Activated CD4-positive, alpha-beta T cell treated with anti-CD3 and anti-CD28 coated beads for 36 hours (primary cell): ENCODE measurements around the gene PTPRE. TPM values are rescaled to one million over a fixed set of nuclear protein-coding genes. Genes with fewer than 3 reads are reported as not detected.
A peak's percentile ranks its signal among the peaks of the same experiment; 100 is the strongest.

Experiments
- ATAC-seq: fragments of 200-7000 bp; cut with Tn5 transposase; one replicate; pipeline ENCODE4 v1.10.0; 2021; ENCODE audit warnings: mild to moderate bottlenecking, moderate library complexity
- CTCF ChIA-PET: fragments of 350-600 bp; sonication (Branson Sonifier 250); formaldehyde crosslinking; loops from one replicate; lab custom pipeline; 2021; ENCODE audit warnings: antibody characterized with exemption; lab: Charles Lee
- POLR2A ChIA-PET: fragments of 350-600 bp; sonication (Branson Sonifier 250); formaldehyde crosslinking; loops from one replicate; lab custom pipeline; 2021; ENCODE audit warnings: antibody characterized with exemption, inconsistent platforms; lab: Charles Lee
- DNase-seq: peaks from one replicate; pipeline ENCODE4 v3.0.0-alpha.2; 2020
- H3K27ac Mint-ChIP-seq: one replicate; pipeline ENCODE4 v1.8.0; 2021; ENCODE audit warnings: mixed read lengths
- H3K27me3 Mint-ChIP-seq: one replicate; pipeline ENCODE4 v1.8.0; 2021; ENCODE audit warnings: mixed read lengths
- H3K36me3 Mint-ChIP-seq: one replicate; pipeline ENCODE4 v1.8.0; 2021; ENCODE audit warnings: low read depth, mixed read lengths
- H3K4me1 Mint-ChIP-seq: one replicate; pipeline ENCODE4 v1.8.0; 2021; ENCODE audit warnings: mixed read lengths
- H3K4me3 Mint-ChIP-seq: one replicate; pipeline ENCODE4 v1.8.0; 2021; ENCODE audit warnings: mild to moderate bottlenecking, moderate library complexity, mixed read lengths
- H3K9me3 Mint-ChIP-seq: one replicate; pipeline ENCODE4 v1.8.0; 2021; ENCODE audit warnings: low read depth, mixed read lengths
- intact Hi-C, 2 experiments: fragments of 100-400 bp; cut with DNase I in 1 of 2; cut with micrococcal nuclease in 1 of 2; formaldehyde crosslinking; loops; one replicate each; pipeline versions ENCODE4 v1.14.2 to v1.15.1; 2022 to 2024; cut with DNase I, micrococcal nuclease
- total RNA-seq, 2 experiments: library from RNA; stranded (reverse); gene quantifications; one replicate each; pipeline ENCODE4 v1.2.3, GENCODE V29; 2021

PTPRE gene
- total RNA-seq, 2 experiments from 2014 or later = 23.0 to 31.6 TPM

DNA sequence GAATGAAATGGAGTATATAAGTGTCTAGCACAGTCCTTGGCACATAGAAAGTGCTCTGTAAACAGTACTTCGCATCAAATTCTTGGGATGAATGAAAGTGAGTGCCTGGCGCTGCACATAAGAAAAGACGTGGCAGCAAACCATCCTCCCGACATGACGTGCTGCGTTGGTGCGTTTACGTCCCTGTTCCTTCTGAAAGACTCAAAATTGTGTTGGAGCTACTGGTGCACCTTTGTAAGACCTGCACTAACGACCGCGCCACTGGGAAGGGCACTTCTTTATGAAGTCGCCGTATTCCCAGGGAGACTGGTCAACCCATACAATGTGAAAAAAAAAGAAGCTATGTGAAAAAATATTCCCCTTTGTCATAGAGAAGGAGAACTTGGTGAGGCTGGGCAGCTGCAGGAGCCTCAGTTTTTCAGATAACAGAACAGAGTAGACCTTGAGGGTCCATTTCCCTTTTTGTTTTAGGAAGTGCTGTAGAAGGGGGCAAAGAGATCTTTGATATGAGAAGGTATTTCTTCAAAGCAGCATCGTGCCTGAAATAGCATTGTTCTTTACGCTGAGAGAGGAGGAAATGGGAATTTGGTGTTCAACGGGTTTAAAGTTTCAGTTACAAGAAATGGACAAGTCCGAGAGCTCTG is 91.7 kb downstream of the PTPRE start:
- ChIA-PET CTCF (interaction anchor here (0.7 to 0.8 kb wide), 2 partner anchors 13 to 58 kb away, joined by 3 read pairs; no protein-coding TSS in a partner anchor), POLR2A (no interaction called here)
- H3K9me3 Mint-ChIP-seq = no peaks in the 10 kb centered on the region
- intact Hi-C loops = no loop called here
- H3K36me3 Mint-ChIP-seq = no peaks in the 10 kb centered on the region
- H3K27me3 Mint-ChIP-seq = peaks cover 20% of the 10 kb centered on the region
- peaks cover 2% of the 10 kb centered on the region for H3K4me1 Mint-ChIP-seq
- DNase-seq = no peak
- no peak for ATAC-seq
- no peak overlapping the region for H3K27ac Mint-ChIP-seq
- no peak overlapping the region for H3K4me3 Mint-ChIP-seq

DNA sequence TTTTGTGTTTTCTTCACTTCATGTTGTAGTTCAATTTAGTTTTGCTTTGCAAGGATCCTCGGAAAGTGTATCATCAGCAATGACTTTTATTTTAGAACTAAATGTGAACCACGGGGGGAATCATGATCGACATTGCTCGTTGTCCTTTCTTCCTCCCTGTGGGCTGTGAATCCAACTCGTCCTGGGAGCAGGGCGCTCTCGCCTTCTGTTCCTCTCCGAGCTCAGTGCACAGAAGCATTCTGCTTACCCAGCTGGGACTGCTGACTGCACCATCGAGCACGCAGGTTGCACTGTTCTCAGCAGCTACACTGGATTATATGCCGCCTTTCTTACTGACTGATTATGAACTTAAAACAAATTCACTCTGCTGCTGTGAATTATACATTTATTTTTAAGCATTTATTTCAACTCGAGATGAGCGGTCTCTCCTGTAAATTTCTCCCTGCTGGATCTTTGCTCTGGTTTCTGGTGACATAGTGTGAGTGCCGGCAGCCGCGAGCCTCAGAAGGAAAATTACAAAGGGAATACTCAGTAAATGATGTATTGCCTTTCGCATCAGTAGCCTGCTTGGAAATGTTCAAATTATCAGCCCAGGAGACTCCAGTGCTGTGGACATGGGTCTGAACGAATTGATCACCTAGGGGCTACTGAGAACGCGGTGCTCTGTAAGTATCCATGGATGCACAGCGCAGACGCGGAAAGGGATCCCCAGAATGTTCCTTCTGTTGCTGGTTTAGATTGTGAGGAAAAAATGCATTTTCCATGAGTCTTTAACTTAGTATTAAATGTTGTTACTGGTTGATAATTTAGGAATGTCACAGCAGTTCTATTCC is 92.6 kb downstream of the PTPRE start:
- ChIA-PET POLR2A (no interaction called here), CTCF (interaction anchor here (0.7 to 4.3 kb wide), 5 partner anchors 8 to 93 kb away, joined by 3 to 19 read pairs (median 4); partner anchors contain the start of gene PTPRE)
- Mint-ChIP-seq H3K27me3 (peaks cover 20% of the 10 kb centered on the region), H3K4me1 (no peaks in the 10 kb centered on the region), H3K4me3 (no peak overlapping the region), H3K36me3 (no peaks in the 10 kb centered on the region), H3K9me3 (no peaks in the 10 kb centered on the region), H3K27ac (no peak overlapping the region)
- no peak for ATAC-seq
- intact Hi-C loops = no loop called here
- no peak for DNase-seq

DNA sequence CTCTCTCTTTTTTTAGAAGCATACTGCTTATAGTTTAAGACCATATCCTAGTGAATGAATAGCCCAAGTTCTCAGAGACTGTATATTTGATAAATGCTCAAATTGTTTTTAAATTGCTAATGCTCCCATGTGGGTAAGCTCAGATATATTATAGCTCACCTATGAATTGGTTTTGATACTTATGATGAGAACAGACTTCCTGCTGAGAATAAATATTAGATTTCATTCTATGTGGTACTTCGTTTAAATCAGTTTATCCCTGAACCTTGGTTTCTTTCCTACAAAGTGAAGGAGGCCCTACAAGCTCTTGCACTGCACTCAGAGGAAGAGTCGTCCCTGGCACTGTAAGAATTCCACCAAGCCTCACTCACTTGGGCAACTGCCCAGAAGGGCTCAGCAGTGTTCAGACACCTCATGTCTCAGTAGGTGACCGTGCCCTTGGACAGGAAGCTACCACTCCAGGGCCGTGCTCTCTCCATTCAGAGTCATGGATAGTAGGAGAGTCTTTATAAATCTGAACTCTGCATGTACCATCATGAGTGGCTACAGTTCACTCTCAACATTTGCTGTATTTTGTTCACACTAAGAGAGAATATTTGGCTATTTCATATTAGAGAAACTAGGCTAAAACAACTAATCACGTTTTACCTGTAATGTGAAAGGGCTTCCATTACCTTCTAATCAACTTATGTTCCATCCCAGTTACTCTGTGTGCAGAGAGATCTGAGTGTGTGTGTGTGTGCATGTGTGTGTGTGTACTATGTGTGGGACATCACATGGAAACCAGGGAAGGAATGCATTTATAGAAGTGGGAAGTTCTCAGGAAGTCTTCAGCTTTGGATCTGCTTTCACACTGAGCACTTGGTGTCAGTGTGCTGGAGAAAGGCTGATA is 93.8 kb downstream of the PTPRE start:
- no peak for DNase-seq
- ATAC-seq = no peak
- ChIA-PET CTCF (interaction anchor here (0.8 to 4.3 kb wide), 3 partner anchors 10 to 94 kb away, joined by 4 to 19 read pairs (median 7); partner anchors contain the start of gene PTPRE), POLR2A (no interaction called here)
- H3K27ac Mint-ChIP-seq = no peak overlapping the region
- H3K27me3 Mint-ChIP-seq = peaks cover 20% of the 10 kb centered on the region
- no peaks in the 10 kb centered on the region for H3K4me1 Mint-ChIP-seq
- intact Hi-C loops = no loop called here
- H3K4me3 Mint-ChIP-seq = no peak overlapping the region
- no peaks in the 10 kb centered on the region for H3K36me3 Mint-ChIP-seq
- H3K9me3 Mint-ChIP-seq = no peaks in the 10 kb centered on the region

DNA sequence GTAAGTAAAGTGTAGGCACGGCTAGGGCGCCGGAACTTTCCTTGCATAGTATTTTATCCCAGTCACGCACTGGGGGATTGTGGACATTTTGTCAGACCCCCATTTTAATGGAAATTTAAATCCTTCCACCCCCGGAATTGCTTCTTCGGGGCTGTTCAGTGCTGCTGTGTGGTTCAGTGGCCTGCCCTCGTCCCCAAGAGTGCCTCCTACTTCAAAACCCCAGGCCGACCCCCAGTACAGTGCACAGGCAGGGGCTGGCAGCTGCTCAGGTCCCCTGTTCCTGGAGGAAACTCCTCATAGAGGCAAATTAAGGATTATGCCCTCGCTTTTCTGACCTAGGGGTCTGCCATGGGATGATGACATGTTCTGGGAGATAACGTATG is 94.5 kb downstream of the PTPRE start:
- Mint-ChIP-seq H3K36me3 (no peaks in the 10 kb centered on the region), H3K27ac (no peak overlapping the region), H3K9me3 (no peaks in the 10 kb centered on the region), H3K4me3 (no peak overlapping the region), H3K4me1 (no peaks in the 10 kb centered on the region), H3K27me3 (peaks cover 20% of the 10 kb centered on the region)
- intact Hi-C loops = no loop called here
- ATAC-seq (no peak), DNase-seq (no peak)
- CTCF ChIA-PET = interaction anchor here (4.3 kb wide), 1 partner anchor 10 kb away, joined by 19 read pairs; no protein-coding TSS in a partner anchor
- POLR2A ChIA-PET = no interaction called here

DNA sequence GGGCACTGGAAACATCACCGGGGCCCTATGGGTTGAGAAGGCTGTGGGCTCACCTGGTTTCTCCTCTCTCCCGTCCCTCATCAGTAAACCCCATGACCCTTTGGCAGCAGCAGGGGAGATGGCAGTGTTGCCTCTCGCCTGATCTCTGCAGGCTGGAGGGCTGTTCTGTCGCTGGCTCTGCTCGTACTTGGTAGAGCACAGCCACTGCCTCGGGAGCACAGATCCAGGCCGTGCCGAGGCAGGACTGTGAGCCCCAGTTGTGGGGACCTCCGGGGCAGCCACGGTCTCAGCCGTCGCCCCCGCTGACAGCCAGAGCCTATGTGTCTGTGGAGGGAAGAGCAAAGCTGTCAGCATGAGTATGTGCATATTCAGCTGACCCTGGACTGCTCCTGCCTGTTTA is 94.9 kb downstream of the PTPRE start:
- H3K4me1 Mint-ChIP-seq = no peaks in the 10 kb centered on the region
- H3K27me3 Mint-ChIP-seq = peaks cover 20% of the 10 kb centered on the region
- DNase-seq = no peak
- H3K27ac Mint-ChIP-seq = peak overlapping the region; percentile 4
- H3K9me3 Mint-ChIP-seq = no peaks in the 10 kb centered on the region
- H3K36me3 Mint-ChIP-seq = no peaks in the 10 kb centered on the region
- POLR2A ChIA-PET = no interaction called here
- intact Hi-C loops = no loop called here
- no peak for ATAC-seq
- CTCF ChIA-PET = interaction anchor here (0.6 to 4.3 kb wide), 2 partner anchors 10 to 79 kb away, joined by 3 to 19 read pairs; no protein-coding TSS in a partner anchor
- no peak overlapping the region for H3K4me3 Mint-ChIP-seq

GRCh38 chr10:128003521-128003920 is 96.6 kb downstream of the PTPRE start:
- ChIA-PET CTCF (interaction anchor here (4.3 kb wide), 1 partner anchor 8 kb away, joined by 19 read pairs; no protein-coding TSS in a partner anchor), POLR2A (no interaction called here)
- DNase-seq (no peak), ATAC-seq (no peak)
- Mint-ChIP-seq H3K27me3 (peaks cover 16% of the 10 kb centered on the region), H3K9me3 (no peaks in the 10 kb centered on the region), H3K27ac (no peak overlapping the region), H3K36me3 (no peaks in the 10 kb centered on the region), H3K4me3 (no peak overlapping the region), H3K4me1 (no peaks in the 10 kb centered on the region)
- intact Hi-C loops = no loop called here

DNA sequence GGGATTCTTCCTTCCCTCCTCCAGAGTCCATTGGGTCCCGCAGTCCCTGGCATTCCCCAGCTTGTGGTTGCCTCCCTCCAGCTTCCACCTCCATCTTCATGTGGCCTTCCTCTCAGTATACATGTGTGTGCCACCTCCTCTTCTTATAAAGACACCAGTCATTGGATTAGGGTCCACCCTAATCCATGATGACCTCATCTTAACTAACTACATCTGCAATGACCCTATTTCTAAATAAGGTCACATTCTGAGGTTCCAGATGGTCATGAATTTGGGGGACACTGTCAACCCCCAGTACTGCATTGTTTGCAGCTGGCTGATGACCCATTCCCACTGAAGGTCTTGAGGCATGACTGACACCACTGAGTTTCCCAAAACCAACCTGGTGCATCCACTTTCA is 99.0 kb downstream of the PTPRE start:
- POLR2A ChIA-PET = no interaction called here
- intact Hi-C loops = no loop called here
- Mint-ChIP-seq H3K4me1 (no peaks in the 10 kb centered on the region), H3K4me3 (no peak overlapping the region), H3K27me3 (peaks cover 3% of the 10 kb centered on the region), H3K27ac (no peak overlapping the region), H3K36me3 (no peaks in the 10 kb centered on the region), H3K9me3 (no peaks in the 10 kb centered on the region)
- CTCF ChIA-PET = interaction anchor here (9.8 kb wide), 1 partner anchor 99 kb away, joined by 147 read pairs; the partner anchor contains the start of gene PTPRE
- no peak for DNase-seq
- no peak for ATAC-seq

GRCh38 chr10:128007056-128007455 is 100.2 kb downstream of the PTPRE start:
- DNase-seq = no peak
- Mint-ChIP-seq H3K4me3 (no peak overlapping the region), H3K27me3 (peaks cover 3% of the 10 kb centered on the region), H3K4me1 (peaks cover 7% of the 10 kb centered on the region), H3K36me3 (no peaks in the 10 kb centered on the region), H3K27ac (no peak overlapping the region), H3K9me3 (no peaks in the 10 kb centered on the region)
- ChIA-PET CTCF (interaction anchor here (0.6 to 9.8 kb wide), 4 partner anchors 16 to 119 kb away, joined by 3 to 147 read pairs (median 4); partner anchors contain the start of gene PTPRE), POLR2A (no interaction called here)
- intact Hi-C loops = no loop called here
- no peak for ATAC-seq

- no peaks in the 10 kb centered on the region for H3K36me3 Mint-ChIP-seq
- POLR2A ChIA-PET = no interaction called here
- H3K9me3 Mint-ChIP-seq = no peaks in the 10 kb centered on the region
- peaks cover 7% of the 10 kb centered on the region for H3K4me1 Mint-ChIP-seq
- H3K27me3 Mint-ChIP-seq = peaks cover 3% of the 10 kb centered on the region
- no peak overlapping the region for H3K27ac Mint-ChIP-seq
- DNase-seq (peak; percentile 1), ATAC-seq (no peak)
- H3K4me3 Mint-ChIP-seq = no peak overlapping the region
- CTCF ChIA-PET = interaction anchor here (0.6 to 9.8 kb wide), 4 partner anchors 64 to 120 kb away, joined by 3 to 147 read pairs (median 3); partner anchors contain the start of gene PTPRE
- intact Hi-C loops = no loop called here
Observed at GRCh38 chr10:128007971-128008370, 101.1 kb downstream of the PTPRE start.

DNA sequence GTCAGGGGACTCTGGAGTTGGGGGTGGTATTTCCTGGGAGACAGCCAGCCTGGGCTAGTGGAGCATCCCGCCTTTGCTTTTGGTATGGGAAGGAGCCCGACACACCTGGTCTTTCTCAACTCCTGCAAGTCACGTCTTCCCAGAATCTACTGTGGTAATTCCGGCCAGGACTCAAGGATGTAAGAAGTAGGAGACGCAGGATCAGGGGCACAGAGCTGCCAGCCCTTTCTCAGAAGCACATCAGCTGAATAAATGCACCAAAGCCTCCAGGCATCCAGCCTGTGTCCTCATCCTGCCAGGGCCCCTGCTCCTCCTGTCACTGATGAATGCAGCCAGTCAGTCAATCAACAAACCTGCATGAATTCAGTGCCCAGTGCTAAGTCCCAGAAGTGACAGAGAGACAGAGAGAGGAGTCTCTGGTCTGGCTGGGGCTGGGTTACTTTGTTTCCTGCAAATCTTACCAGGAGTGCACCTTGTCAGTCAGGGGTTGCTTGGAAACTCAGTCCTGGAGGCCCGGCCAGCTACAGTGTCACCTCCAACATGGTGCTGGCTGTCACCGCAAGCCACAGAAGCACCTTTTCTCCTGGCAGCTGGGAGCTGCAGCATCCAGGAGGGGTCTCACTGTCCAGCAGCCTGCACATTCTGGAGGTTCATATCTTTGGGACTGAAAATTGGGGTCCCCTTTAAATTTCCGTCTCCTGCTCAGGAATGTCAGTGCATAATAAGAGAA is 101.8 kb downstream of the PTPRE start:
- POLR2A ChIA-PET = no interaction called here
- no peak for ATAC-seq
- H3K4me1 Mint-ChIP-seq = peaks cover 7% of the 10 kb centered on the region

More for the DNA sequence above, 101.8 kb downstream of the PTPRE start:
- H3K27ac Mint-ChIP-seq = no peak overlapping the region
- CTCF ChIA-PET = interaction anchor here (0.9 to 9.8 kb wide), 6 partner anchors 12 to 142 kb away, joined by 3 to 147 read pairs (median 3); partner anchors contain the start of gene PTPRE
- DNase-seq = no peak
- no peaks in the 10 kb centered on the region for H3K36me3 Mint-ChIP-seq
- H3K4me3 Mint-ChIP-seq = no peak overlapping the region
- intact Hi-C loops = no loop called here
- H3K9me3 Mint-ChIP-seq = no peaks in the 10 kb centered on the region
- peaks cover 3% of the 10 kb centered on the region for H3K27me3 Mint-ChIP-seq
